ENCODE measurements around the gene DCBLD1. TPM values are rescaled to one million over a fixed set of nuclear protein-coding genes. Genes with fewer than 3 reads are reported as not detected.
A peak's percentile ranks its signal among the peaks of the same experiment; 100 is the strongest.

The DCBLD1 gene
- total and polyA plus RNA-seq, 2 of the 13 experiments (the other 11 are each of a cell fraction or from before 2014, with no cell fraction given), result 23.2 to 41.5 TPM

DNA sequence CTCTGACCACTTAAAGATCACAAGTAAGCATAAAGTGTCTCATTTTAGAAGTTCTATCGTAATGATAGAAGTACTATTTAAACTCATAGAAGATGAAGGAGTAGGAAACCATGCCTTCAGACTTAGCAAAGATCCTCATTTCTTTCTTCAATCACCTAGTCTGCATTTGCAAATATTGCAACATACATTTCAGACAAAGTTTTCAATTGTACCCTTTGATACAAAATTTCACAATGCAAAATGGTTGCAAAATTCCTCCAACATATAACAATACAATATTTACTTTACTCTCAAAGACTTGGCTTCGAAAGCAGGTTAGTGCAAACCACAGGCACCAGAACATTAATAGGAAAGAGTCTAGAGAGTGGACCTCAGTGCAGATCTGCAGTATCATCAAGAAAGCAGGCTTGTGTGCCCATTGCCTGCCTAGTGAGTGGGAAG, 40.6 kb upstream of the DCBLD1 start (continued):
- TF ChIP-seq, protein P1, sequence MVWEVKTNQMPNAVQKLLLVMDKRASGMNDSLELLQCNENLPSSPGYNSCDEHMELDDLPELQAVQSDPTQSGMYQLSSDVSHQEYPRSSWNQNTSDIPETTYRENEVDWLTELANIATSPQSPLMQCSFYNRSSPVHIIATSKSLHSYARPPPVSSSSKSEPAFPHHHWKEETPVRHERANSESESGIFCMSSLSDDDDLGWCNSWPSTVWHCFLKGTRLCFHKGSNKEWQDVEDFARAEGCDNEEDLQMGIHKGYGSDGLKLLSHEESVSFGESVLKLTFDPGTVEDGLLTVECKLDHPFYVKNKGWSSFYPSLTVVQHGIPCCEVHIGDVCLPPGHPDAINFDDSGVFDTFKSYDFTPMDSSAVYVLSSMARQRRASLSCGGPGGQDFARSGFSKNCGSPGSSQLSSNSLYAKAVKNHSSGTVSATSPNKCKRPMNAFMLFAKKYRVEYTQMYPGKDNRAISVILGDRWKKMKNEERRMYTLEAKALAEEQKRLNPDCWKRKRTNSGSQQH (CRISPR knock-in tag; IDR thresholded peaks at IDR 0.05; ENCODE audit: low read depth), result no peak
- TF ChIP-seq ATM (IDR thresholded peaks at IDR 0.05; ENCODE audit: borderline replicate concordance), result no peak
- TF ChIP-seq CCAR2 (optimal IDR thresholded peaks at IDR 0.05; ENCODE audit: low read depth, low read length), result no peak
- TF ChIP-seq, protein P2, sequence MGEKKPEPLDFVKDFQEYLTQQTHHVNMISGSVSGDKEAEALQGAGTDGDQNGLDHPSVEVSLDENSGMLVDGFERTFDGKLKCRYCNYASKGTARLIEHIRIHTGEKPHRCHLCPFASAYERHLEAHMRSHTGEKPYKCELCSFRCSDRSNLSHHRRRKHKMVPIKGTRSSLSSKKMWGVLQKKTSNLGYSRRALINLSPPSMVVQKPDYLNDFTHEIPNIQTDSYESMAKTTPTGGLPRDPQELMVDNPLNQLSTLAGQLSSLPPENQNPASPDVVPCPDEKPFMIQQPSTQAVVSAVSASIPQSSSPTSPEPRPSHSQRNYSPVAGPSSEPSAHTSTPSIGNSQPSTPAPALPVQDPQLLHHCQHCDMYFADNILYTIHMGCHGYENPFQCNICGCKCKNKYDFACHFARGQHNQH (CRISPR knock-in tag; IDR thresholded peaks at IDR 0.05), result peak; percentile 55; the same call in 1 of the 2 replicates
- TF ChIP-seq ZNF10 (CRISPR knock-in tag; IDR thresholded peaks at IDR 0.05; ENCODE audit: borderline replicate concordance, low read depth), result no peak
- 0 out of 2 replicates have a peak, but pooled peaks have one; percentile 37 for TF ChIP-seq ZNF136 (CRISPR knock-in tag; IDR thresholded peaks at IDR 0.05; ENCODE audit: low read depth)
- TF ChIP-seq, protein P3, sequence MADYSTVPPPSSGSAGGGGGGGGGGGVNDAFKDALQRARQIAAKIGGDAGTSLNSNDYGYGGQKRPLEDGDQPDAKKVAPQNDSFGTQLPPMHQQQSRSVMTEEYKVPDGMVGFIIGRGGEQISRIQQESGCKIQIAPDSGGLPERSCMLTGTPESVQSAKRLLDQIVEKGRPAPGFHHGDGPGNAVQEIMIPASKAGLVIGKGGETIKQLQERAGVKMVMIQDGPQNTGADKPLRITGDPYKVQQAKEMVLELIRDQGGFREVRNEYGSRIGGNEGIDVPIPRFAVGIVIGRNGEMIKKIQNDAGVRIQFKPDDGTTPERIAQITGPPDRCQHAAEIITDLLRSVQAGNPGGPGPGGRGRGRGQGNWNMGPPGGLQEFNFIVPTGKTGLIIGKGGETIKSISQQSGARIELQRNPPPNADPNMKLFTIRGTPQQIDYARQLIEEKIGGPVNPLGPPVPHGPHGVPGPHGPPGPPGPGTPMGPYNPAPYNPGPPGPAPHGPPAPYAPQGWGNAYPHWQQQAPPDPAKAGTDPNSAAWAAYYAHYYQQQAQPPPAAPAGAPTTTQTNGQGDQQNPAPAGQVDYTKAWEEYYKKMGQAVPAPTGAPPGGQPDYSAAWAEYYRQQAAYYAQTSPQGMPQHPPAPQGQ (CRISPR knock-in tag; IDR thresholded peaks at IDR 0.05; ENCODE audit: borderline replicate concordance), result no peak
- no peak for TF ChIP-seq NFE2 (CRISPR knock-in tag; IDR thresholded peaks at IDR 0.05)
- no peak for TF ChIP-seq RORA (CRISPR knock-in tag; IDR thresholded peaks at IDR 0.05)
- TF ChIP-seq ZNF776 (CRISPR knock-in tag; IDR thresholded peaks at IDR 0.05), result no peak
- TF ChIP-seq, protein P4, sequence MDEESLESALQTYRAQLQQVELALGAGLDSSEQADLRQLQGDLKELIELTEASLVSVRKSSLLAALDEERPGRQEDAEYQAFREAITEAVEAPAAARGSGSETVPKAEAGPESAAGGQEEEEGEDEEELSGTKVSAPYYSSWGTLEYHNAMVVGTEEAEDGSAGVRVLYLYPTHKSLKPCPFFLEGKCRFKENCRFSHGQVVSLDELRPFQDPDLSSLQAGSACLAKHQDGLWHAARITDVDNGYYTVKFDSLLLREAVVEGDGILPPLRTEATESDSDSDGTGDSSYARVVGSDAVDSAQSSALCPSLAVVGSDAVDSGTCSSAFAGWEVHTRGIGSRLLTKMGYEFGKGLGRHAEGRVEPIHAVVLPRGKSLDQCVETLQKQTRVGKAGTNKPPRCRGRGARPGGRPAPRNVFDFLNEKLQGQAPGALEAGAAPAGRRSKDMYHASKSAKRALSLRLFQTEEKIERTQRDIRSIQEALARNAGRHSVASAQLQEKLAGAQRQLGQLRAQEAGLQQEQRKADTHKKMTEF (CRISPR knock-in tag; IDR thresholded peaks at IDR 0.05), result peak; percentile 98
- TF ChIP-seq, protein P5, sequence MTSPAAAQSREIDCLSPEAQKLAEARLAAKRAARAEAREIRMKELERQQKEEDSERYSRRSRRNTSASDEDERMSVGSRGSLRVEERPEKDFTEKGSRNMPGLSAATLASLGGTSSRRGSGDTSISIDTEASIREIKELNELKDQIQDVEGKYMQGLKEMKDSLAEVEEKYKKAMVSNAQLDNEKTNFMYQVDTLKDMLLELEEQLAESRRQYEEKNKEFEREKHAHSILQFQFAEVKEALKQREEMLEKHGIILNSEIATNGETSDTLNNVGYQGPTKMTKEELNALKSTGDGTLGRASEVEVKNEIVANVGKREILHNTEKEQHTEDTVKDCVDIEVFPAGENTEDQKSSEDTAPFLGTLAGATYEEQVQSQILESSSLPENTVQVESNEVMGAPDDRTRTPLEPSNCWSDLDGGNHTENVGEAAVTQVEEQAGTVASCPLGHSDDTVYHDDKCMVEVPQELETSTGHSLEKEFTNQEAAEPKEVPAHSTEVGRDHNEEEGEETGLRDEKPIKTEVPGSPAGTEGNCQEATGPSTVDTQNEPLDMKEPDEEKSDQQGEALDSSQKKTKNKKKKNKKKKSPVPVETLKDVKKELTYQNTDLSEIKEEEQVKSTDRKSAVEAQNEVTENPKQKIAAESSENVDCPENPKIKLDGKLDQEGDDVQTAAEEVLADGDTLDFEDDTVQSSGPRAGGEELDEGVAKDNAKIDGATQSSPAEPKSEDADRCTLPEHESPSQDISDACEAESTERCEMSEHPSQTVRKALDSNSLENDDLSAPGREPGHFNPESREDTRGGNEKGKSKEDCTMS (CRISPR knock-in tag; conservative IDR thresholded peaks at IDR 0.05), result no peak
- no peak for TF ChIP-seq LCORL (IDR thresholded peaks at IDR 0.05)
- TF ChIP-seq LCORL (CRISPR knock-in tag; IDR thresholded peaks at IDR 0.05), result no peak
- no peak for TF ChIP-seq ZBTB8A (CRISPR knock-in tag; IDR thresholded peaks at IDR 0.05; ENCODE audit: borderline replicate concordance, low read depth)
- TF ChIP-seq, protein P6, sequence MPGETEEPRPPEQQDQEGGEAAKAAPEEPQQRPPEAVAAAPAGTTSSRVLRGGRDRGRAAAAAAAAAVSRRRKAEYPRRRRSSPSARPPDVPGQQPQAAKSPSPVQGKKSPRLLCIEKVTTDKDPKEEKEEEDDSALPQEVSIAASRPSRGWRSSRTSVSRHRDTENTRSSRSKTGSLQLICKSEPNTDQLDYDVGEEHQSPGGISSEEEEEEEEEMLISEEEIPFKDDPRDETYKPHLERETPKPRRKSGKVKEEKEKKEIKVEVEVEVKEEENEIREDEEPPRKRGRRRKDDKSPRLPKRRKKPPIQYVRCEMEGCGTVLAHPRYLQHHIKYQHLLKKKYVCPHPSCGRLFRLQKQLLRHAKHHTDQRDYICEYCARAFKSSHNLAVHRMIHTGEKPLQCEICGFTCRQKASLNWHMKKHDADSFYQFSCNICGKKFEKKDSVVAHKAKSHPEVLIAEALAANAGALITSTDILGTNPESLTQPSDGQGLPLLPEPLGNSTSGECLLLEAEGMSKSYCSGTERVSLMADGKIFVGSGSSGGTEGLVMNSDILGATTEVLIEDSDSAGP (CRISPR knock-in tag; IDR thresholded peaks at IDR 0.05; ENCODE audit: borderline replicate concordance), result no peak
- peak; percentile 68; the same call in 1 of the 2 replicates for TF ChIP-seq SMC3 (IDR thresholded peaks at IDR 0.05; ENCODE audit: low read length)
